AG08396 (cell line): ENCODE measurements around the gene TH.

Source experiments
- DNase-seq: peaks from one replicate; pipeline ENCODE4 v3.0.0; 2012; ENCODE audit warnings: low spot score, mixed read lengths

Gene TH

DNA sequence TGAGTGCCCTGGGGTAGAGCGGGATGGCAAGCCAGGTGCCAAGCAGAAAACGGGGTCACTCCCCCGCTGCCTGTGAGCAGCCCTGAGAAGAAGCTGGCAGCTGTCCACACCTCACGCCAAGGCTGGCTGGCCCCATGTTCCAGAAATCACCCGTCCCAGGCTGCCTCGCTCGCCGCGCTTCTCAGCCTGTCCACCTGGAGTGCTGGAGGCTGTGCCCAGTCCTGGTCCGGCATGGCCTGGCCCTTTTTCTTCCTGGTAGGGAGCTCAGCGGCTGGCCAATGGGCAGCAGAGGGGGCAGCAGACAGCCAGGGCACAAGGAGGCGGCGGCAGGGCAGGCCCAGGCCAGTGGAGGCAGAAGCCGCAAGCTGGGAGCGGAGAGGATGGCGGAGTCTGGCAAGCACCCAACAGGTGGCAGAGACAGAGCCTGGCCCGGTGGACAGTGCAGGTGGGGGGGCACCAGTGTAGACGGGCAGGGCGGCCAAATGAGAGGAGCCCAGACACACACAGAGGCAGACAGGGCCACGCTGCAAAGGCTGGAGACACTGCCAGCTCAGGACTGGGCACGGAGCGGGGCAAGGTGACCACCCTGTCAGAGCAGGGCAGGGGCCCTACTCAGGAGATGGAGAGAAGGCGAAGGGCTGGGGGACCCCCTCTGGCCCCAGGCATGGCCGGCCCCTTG lies 37.2 kb upstream of the TH start:
- DNase-seq, result peak; percentile 5

DNA sequence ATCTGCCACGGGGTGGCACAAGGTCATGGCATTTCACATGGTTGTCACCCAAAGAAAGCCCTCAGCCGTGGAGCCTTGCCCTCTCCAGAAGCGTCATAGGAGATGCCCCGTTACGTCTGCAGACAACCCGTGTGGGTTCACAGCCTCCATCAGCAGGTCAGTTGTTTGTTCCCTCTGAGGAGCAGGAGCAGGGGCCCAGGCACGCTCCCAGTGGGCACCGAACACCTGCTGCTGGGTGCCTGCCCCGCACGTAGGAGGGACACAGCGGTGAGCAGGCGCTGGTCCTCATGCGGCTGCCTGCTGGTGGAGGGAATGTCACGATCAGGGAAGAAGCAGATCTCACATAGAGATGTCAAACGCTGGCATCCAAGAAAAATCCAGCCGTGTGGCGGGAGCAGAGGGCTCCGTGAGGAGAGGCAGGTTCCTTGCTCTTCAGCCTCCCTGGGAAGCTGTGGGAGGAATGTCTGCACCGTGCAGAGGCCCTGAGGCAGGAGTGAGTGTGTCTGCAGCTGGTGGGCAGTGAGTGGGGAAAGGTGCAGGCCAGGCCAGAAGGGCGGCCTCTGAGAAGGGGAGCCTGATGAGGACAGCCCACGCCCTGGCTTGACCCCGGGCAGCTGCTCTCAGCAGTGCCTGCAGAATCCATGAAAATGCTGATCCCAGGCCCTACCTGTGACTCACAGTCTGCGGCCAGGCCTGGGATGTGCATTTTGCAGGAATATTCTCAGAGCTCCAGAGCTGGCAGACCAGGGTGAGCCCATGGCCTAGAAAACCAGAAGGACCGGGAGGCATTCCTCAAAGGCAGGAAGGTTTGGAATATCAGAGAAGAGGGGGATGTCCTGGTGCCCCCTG lies 36.4 kb upstream of the TH start:
- no peak for DNase-seq

DNA sequence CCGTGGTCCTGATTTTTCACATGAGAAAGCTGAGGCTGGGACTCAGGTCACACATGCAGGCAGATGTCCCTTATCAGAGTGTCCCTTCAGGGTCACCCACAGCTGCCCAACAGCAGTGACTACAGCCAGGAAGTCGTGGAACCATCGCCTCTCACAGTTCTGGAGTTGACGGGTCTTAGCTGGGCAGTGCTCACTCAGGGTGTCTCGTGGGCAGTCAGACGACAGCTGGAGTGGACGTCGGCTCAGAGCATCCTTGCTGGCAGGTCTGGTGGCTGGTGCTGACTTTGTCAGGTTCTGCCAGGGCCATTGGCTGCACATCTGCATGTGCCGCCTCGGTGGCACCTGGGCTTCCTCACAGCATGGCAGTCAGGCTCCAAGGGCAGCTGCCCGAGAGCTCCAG lies 35.6 kb upstream of the TH start:
- no peak for DNase-seq

DNA sequence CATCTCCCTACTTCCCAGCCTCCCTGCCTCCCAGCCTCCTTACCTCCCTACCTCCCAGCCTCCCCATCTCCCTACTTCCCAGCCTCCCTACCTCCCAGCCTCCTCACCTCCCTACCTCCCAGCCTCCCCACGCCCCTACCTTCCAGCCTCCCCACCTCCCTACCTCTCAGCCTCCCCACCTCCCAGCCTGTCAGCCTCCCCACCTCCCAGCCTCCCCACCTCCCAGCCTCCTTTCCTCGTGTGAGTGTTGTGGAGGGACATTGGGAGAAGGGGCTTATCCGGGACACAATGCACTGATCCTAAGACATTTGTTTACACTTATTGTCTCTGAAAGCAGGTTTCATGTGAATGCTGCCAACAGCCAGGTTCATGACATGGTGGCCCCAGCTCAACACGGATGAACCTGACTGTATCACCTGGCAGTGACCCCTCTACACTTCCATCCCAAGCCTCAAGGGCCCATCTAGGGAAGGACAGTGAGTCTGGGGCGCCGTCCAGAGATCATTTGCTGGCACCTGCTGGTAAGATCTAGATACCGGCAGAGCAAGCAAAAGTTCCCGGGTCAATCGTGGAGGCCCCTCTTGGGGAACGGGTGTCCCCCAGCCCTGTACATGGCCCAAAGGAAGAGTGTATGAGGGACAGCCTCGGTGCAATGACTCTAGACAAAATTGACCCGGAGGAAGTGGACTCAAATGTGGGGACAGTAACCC lies 34.5 kb upstream of the TH start:
- DNase-seq, result no peak

GRCh38 chr11:2205214-2205720 lies 33.7 kb upstream of the TH start:
- no peak for DNase-seq

DNA sequence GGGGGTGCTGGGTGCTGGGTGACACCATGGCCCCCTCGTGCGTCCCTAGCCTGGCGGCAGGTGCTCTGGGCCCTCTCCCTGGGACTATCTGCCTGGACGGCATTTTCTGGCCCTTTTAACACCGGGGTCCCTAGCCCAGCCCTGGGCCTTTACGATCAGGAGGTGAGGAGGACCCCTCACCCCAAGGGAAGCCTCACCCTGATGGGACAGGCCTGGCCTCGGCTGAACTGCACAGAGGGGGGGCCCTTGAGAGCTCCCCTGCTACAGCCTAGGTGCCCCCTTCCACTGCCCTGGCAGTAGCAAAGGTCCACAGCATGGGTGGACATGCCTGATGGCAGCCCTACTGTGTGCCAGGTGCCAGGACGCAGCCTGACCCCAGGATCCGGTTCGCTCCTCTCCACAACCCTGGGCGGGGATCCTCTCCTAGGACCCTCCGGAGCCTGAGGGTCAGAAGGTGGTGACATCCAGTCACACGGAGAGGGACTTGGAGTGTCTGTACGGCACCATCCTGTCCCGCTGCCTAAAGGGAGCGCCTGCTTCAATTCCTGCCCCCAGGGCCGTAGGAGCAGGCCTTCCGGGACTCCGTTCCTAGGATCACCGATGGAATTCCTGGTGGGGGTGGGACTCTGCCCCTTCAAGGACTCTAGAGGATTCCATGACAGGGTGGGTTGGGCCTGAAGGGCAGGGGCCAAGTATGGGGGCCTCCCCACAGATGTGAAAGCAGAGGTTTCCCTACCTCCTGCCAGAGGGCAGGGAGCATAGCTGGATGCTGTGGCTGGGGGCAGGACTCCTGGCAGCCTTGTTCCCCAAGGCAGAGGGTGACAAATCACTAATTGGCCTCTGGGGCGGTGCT lies 33.0 kb upstream of the TH start:
- DNase-seq, result no peak

DNA sequence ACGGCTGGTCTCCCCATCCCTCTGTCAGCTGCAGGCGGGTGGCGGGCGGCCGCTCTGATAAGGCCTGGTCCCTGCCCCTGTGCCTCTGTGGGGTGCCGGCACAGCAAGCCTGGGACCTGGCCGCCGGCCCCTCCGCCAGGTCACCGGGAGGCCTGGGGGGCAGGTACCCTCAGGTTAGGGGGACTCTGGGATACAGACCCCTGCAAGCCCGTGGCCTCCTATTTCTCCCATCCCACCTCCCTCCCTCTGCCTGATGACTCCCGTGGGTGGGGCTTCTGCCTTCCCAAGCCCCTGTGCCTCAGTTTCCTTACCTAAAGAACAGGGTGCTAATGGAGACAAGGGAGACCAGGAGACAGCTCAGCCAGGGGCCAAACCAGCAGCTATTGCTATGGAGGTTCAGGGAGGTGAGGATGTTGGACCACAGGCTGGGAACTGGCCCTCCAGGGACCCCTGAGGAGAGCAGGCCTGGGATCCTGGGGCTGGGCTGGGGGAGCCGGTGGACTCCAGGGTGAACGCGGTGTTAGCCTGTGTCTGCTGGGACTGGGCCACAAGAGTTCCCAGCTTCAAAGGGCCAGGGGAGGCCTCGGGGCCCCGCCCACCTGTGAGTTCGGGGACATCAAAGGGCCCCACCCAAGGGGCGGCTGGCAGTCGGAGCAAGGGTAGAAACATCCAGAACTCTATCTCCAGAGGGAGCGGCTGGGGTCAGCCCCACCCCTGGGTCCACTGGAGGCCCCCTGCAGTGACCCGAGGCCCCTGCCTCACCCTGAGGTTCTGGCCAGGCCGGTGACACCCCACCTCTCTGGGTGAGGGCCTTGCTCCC lies 32.0 kb upstream of the TH start:
- DNase-seq, result no peak

DNA sequence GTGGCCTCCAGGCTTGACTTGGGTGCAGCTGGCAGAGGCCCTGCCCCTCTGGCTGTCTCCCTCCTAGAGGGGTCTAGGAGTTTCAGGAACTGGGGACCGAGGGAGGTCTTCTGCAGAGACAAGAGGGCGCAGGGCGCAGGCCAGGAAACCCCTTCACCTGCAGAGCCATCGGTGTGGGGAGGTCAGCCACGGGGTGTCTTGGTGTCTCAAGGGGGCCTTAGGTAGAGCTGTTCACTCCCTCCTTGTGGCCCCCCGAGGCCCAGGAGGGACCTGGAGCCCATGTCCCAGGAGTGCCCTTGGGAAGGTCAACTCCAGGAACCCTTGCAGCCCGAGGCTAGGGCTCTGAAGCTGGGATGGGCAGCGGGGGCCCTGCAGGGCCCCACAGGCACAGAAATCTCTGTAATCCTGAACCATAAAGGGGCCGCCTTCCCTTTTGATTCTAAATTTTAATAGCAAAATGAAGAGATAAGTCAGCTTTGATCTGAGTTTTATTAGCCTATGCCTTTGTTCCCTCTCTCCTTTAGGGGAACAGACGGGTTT lies 31.4 kb upstream of the TH start:
- no peak for DNase-seq

DNA sequence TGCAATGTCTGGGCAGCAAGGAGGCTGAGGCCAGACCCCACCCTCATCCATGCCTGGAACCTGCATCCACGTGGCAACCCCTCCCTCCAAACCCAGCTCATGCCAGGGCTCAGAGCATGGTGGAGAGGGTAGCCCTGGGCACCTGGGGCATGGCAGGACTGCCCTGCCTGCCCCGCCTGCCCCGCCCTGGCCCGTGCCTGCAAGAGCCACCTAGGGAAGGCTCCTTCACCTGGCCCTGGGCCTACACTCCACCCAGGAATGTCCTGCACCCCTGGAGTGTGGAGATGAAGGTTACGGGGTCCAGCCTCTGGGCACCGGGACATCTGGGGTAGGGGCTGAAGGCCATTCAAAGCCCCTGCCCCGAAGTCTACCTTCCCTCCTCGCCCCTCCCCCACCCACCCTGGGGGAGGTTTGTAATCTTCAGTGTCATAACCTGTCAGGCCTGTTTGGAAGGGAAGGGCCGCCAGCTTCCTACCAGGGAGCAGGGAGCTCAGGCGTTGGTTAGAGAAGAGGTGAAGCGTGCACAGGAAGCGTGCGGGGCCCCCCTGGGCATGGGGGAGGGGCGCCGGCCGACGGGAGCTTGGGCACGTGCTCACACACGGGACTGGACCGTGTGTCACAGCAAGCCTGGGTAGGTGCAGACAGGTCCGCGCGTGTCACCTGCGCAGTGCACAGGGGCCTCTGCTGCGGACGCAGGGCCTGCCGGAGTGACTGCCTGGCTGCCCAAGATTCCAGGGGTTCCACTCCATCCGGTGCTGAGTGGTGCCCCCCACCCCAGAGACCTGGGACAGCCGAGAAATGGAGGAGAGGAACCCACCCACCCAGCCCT lies 30.7 kb upstream of the TH start:
- no peak for DNase-seq

GRCh38 chr11:2201542-2201941 lies 29.9 kb upstream of the TH start:
- DNase-seq, result no peak

DNA sequence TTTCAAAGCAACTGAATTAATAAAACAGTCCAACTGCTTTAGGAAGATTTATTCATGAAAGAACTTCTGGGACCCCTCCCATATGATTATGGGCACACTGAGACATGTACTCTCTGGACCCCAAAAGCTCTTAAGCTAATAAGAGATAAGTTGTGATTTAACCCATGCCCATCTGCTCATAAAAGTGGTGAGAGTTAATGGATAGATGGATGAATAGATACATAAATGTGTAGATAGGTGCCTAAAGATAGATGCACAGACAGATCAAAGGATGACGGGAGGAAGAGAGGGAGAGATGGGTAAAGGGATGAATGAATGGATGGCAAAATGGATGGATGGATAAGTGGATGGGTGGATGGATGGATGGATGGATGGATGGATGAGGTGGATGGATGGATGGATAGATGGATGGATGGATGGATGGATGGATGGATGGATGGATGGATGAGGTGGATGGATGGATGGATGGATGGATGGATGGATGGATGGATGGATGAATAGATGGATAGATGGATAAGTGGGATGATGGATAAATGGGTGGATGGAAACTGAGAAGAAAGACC lies 29.4 kb upstream of the TH start:
- no peak for DNase-seq

GRCh38 chr11:2200536-2200935 lies 28.9 kb upstream of the TH start:
- DNase-seq, result no peak

DNA sequence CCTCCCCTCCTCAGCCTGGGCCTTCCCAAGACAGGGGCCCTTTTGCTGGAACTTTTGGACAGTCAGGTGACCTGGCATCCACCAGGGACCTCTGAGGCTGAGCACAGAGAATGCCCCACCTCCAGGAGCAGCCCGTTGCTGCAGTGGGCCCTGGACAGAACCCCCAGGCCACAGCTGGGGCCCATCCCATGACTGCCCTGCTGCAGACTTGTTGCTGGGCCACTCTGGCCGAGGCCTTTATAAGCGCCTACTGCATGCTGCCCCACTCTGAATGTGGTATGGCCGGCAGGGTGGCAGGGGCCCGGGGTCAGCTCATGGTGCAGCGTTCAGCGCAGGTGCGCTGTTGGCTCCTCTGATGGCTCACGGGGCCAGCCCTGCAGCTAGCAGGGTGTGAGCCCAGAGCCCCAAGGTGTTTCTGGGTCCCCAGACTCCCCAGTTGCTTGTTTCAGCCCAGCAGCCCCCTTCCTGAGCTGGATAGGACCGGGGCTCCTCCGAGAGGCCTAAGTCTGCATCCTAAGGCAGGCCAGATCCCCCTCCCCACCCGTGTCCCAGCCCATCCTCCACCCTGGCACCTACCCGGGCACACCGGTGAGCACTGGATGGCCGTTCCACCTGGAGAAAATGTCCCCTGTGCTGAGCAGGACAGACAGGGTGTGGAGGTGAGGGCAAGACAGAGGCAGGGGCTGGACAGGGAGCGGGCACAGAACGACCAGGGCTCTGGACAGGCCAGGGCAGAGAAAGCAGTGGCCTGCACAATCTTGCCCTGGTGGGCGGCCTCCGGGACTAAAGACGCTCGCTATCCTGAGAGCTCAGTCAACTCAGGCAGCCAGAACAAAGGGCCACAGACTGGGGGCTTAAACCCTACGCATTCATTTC lies 28.1 kb upstream of the TH start:
- DNase-seq, result no peak

DNA sequence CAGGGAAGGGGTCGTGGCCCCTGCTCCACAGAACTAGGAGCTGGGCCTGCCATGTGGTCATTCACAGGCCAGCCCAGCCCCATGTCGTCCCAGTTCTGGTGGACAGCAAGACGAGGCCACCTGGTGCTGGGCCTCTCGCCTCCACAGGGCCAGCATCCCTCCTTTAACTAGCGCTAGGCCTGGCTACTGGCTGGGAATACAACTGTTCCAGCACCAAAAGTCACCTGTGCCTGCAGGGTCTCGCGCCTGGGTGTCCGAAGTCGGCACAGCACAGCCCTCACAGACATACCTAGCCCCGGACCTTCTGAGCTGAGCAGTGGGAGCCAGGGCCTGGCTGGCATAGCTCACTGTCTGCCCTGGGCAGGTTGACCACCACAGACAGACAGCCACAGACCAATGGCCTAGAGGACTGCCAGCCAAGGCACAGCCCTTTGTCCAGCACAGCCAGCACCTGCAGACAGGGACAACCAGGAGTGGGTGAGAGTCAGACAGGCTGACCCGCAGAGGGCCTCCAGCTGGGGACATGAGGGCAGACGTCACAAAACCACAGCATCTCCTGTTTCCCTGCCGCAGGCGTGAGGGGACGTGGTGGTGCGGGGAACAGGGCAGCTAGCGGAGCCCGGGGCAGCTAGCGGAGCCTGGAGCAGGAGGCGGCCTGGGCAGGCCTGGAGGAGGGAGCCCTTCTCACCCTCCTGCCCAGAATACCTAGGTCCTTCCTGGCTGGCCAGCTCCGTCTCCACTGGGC lies 27.2 kb upstream of the TH start:
- DNase-seq, result no peak

GRCh38 chr11:2197771-2198520 lies 26.3 kb upstream of the TH start:
- DNase-seq, result no peak

DNA sequence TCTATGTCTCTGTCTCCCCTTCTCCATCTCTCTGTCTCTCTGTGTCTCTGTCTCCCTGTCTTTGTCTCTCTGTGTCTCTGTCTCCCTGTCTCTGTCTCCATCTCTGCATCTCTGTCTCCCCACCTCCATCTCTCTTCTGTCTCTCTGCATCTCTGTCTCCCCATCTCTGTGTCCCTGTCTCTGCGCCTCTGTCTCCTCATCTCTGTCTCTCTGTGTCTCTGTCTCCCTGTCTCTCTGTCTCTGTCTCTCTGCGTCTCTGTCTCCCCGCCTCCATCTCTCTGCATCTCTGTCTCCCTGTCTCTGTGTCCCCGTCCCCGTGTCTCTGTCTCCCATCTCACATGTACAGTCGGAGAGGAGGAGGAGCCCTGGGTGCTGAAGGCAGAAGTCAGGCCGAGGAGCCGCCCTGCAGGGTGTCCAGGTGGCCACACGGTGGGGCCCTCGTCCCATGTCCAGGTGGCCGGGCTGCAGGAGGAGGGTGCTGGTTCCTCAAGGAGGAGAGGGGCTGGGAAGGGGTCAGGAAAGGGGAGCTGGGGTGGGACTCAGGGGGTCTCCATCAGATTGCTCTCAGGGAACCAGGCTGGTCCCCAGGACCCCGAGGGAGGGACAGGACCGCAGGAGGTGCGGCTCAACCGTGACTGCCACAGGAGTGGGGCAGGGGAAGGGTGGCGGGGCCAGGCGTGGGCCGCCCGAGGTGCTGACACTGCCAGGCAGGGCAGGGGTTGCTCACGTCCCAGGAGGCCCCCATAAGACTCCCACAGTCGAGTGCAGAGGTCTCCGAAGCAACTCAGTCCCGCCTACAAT lies 25.6 kb upstream of the TH start:
- DNase-seq, result peak; percentile 85
